GM19239 (cell line): ENCODE data around the gene TFF2.
A peak's percentile ranks its signal among the peaks of the same experiment; 100 is the strongest.

Experiments
- DNase-seq: peaks from one replicate; pipeline ENCODE4 v3.0.0; 2011; ENCODE audit warnings: low spot score; ENCODE audit not compliant: insufficient read length
- FAIRE-seq: peaks from 2 replicates; lab custom pipeline; 2011; peaks lifted over from hg19 to GRCh38; lab: Jason Lieb, UNC

TFF2 gene

DNA sequence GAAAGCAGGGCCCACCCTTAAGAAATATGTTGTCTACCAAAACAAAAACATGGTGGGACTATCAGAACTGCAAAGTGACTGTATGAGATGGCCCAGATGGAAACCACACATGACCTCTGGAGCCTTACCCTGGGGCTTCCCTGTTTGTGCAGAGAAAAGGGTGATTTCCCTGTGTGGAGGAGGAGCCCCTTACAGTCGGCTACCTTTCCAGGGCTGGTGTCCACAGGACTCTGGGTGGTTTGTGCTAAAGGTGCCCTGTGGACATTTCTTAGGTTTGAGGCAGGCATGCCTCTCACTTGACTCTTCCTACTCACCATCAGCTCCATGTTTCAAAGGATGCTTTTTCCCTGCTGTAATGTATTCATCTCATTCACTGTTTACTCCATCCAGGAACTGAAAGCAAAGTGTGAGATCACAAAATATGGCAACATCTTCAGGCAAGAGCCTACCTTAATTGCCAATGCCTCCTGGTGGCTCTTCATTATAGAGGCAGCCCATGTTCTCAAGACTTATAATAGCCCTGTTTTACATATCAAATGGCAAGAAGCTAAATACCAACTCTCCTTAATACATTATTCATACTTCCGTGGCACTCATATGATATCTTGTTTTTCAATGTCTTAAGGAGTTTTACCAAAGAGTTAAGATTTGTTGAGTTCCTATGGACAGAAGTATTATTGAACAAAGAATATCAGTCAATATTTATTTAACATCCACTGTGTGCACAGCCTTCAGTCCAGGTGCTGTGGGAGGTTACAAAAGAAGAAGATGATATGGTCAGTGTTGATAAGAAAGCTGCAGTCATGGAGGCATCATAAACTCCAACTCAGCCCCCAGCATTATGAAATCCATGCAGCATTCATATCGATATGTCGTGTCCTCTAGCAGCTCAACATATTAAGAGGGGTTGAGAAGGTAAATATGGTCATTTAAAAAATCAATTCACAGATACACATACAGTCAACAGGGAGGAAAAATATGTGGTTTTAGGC lies 20.1 kb downstream of the TFF2 start:
- FAIRE-seq = peak; percentile 4
- no peak for DNase-seq

DNA sequence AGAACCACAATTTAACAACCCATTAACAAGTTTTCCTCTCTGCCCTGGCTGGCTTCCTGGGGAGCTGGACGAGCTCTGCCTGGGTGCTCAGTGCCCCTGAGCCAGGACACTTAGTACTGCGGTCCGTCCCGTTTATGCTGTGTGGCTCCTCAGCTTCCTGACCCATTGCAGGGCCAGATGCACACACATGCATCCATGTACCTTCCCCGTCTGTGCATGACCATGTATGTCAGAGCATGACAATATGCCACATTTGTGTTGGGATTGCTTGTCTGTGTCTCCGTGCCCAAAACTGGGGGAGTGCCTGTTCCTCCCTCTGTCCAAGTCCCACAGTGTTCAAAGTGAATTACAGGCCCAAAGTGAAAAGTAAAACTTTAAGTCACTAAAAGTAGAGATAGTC lies 25.9 kb downstream of the TFF2 start:
- DNase-seq = no peak
- no peak for FAIRE-seq

DNA sequence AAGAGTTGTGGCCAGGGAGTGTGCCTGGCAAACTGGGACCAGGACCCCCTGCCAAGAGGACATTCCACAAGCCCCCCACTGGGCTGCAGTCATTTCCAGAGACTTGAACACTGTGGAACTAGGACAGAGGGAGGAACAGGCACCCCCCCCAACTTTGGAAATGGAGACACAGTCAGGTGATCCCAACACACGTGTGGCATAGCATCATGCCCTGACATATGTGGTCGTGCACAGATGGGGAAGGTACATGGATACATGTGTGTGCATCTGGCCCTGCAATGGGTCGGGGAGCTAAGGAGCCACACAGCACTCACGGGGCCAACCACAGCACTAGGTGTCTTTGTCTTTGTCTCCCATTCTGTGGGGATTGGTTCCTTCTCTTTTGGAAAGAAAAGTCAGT lies 28.9 kb downstream of the TFF2 start:
- no peak for FAIRE-seq

DNA sequence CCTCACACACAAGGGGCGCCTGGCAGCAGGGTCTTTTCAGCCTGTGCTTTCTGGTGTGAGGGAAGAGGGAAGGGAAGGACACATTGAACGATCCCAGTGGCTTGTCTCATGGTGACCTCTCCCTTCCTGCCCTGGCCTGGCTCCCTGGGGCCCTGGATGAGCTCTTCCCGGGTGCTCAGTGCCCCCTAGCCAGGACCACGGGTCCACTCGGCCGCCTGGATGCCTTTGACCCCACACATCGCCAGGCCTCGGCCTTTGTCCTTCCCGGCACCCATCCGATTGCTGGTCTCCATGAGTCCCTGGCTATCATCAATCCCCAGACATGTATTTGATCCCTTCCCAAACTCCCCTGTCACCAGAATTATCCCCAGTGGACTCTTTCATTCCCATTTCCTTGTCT lies 29.6 kb downstream of the TFF2 start:
- FAIRE-seq (no peak), DNase-seq (no peak)

More for the DNA sequence above, 28.9 kb downstream of the TFF2 start:
- no peak for DNase-seq

DNA sequence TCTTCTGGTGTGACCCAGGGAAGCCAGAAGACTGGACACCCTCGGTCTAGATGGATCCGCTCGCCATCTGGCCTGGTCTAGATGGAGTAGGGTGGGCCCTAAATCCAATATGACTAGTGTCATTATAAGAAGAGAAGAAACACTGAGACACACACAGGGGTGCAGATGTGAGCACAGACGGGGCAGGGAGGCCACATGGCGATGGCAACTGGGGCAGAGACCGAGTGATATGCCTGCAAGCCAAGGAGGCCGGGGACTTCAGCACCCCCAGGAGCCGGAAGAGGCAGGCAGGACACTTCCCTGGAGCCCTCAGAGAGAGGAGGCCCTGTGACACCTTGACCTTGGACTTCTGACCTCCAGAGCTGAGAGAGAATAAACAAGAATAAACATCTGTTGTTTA lies 30.0 kb downstream of the TFF2 start:
- FAIRE-seq = no peak
- no peak for DNase-seq

DNA sequence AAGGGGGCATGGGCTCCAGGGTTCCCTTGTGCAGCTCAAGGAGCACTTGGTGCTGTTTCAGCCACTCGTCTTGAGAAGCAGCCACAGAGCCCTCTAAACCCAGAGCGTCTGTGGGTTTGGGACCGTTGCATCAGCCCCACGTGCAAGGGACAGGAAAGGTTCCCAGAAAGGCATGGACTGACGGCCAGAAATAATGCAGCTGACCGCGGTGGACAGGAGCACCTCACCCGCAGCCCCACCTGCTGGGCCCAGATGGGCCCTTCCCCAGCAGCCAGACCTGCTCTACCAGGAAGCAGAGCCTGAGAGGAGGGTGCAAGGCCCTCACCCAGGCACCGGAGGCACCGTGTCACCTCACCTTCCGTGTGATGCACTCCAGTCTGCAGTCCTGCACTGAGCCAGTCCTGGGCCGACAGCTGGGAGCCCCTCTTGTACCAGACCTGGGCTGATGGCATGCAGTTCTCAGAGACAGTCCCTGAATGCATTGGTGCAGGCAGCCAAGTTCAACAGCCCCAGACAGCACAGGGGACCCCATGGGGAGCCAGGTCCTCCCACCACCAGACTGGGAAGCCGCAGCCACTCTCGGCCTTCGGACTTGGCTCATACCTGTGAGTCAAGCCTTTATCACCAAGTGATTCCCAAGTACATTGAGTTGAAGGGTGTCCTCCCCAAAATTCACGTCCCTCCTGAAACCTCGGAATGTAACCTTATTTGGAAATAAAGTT lies 30.8 kb downstream of the TFF2 start:
- no peak for FAIRE-seq
- DNase-seq = no peak

DNA sequence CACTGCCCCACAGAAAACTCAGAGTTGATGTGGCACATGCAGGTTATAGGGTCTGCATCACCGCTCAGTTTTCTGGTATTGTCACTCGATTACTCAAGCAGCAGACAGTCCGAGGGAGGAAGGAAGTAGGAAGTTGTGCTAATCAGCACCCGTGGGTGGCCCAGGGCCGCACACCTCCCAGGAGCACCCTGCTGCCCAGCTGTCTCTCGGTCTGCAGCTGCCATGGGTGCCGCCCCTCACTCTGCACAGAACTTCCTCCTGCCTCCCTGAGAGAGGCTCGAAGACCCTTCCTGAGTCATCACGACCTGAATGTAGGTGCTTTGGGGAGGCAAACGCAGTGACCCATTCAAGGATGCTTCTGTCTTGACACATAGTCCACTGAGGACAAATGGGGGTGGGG lies 31.4 kb downstream of the TFF2 start:
- FAIRE-seq = no peak
- no peak for DNase-seq

DNA sequence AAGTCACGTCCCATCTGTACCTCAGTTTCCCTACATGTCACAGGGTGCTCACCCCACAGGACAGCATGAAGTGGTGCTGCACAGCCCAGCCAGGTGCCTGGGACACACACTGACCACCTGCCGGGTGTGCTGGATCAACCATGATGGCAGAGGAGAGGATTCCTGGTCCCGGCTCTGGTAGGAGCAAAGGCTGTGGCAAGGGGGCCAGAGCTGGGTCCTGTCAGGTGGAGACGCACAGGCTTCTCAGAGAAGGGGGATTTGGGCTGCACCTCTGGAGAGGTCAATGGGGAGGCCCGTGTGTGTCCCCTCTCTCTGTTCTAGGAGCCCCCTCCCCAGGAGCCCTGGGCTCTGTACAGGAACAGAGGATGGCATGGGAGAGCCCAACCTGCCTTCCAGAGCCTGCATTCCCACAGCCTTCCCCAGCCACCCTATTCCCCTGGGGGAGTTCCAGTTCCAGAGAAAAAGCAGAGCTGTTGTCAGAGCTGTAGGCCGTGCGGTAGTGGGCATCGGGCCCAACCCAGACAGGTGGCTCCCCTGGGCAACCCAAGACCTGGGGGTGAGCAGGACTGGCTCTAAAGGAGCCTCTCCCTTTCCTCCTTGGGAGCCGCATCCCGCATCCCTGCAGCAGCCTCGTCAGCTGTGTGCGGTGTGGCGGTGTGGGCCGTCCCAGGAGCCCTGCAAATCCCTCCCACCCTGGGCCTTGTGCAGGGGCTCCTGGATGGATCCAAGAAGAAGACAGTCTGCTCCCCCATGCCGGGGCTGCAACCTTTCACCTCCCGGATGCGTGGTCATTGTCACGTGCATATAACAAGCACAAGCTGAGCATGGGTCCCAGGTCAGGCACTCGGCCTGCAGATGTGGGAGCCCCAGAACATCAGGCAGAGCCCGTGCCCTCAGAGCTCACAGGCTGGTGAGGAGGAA lies 32.7 kb downstream of the TFF2 start:
- no peak for FAIRE-seq
- no peak for DNase-seq

DNA sequence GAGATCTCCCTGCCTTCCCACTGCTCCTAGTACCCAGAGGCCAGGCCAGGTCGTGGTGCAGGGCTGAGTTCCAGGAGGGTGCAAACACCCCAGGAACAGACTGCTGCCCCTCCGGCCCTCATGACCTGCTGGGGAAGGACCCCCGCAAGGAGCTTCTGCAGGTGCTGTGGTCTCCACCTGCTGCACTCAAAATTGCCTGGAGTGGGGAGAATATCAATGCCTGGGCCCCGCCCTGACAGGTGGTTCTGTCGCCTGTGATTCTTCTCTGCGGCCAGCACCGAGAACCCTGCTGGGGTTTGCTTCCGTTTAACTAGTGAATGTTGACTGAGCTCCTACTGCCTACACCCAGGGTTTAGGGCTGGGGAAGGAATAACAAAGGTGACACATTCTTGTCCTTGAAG lies 33.5 kb downstream of the TFF2 start:
- no peak for DNase-seq
- FAIRE-seq = no peak

DNA sequence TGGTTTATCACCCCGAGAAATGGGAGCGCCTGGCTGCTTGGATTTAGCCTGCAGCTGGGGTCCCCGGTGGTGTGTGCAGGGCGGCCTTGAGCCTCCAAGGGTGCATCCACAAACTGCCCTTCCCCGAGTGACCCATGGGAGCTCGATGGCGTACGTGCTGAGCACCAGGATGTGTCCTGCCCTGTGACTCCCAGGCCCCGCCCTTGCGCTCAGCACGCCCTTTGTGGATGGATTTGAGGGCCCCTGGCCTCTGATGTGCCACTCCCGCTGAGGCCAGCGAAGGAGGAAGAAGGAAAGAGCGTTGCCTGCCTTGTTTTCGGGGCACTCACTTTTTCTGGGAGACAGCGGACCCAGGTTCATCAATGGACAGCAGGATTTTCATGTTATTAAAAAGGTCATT lies 33.9 kb downstream of the TFF2 start:
- DNase-seq (no peak), FAIRE-seq (no peak)

DNA sequence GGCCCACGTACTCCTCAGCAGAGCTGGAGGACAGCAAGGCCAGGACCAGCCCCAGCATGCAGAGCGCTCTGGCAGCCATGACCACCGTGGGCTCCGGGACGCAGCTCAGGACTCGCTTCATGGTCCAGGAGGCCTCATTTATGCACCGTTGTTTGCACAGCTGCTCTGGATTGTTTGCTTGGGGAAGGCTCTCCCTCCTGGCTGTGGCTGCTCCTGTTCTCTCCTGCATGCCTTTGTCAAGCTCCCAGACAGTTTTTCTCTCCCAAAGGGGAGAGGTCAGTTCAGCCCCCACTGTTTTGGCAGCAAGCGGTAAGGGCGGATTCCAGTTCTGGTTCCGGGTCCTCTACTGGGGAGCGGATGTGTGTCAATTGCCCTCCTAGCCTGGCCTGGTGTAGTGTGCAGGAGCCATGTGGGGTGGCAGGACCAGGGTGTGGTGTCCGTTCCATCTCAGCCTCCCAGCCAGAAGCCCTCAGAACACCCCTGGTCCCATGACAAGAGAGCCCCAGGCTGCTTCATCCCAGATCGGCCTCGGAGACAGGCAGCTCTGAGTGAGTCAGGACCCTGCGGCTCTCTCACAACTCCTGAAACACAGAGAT lies 35.4 kb downstream of the TFF2 start, which contains the start of gene TFF3:
Gene TFF3, minus strand, starts transcription at position 114 of the 596 bp plus-strand sequence. Its CDS starts 35 bp downstream, at position 79.
- DNase-seq (no peak), FAIRE-seq (no peak)

DNA sequence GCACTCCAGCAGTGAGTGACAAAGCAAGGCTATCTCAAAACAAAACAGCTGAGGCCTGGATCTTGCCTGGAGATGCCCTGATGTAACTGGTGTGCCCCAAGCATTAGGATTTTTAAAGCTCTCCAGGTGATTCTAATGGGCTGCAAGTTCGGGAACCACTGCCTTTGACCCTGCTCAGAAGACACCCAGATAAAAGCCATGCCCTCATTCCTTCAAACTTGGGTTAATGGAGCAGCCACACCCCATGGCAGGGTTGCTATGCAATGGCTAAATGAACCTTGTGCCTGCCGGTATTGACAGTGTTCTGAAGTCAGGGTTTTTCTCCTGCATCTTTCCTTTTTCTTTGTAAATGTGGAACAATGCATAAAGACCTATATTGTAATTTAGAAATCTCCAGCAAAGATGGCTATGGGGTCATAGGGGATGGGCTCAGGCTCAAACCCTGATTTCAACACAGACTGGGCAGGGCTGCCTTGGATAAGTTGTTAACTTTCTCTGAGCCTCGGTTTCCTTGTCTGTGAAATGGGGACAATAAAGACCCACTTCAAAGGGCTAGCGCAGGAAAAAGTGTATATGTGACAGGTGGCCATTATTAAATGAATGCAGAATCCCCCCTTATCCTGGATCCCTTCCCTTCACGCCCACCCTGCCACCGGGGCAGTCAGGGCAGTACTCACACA lies 36.0 kb downstream of the TFF2 start:
- FAIRE-seq (no peak), DNase-seq (no peak)

DNA sequence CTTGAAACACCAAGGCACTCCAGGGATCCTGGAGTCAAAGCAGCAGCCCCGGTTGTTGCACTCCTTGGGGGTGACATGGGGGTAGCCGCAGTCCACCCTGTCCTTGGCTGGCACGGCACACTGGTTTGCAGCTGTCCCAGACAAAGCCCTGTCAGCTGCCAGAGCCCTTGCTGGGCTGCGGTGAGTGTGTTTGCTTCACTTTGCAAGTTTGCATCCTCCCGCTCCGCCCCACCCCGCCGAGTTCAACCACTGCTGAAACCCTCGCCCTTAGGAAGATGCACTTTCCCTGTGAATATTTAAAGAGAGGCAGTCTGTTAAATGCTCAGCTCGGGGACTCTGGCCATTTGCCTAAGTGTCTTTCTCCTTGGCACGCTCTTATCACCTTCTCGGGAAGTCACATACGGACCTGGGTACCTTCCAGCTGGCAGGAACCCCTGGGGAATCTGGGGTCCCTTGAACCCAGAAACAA lies 37.3 kb downstream of the TFF2 start:
- FAIRE-seq = no peak
- no peak for DNase-seq

DNA sequence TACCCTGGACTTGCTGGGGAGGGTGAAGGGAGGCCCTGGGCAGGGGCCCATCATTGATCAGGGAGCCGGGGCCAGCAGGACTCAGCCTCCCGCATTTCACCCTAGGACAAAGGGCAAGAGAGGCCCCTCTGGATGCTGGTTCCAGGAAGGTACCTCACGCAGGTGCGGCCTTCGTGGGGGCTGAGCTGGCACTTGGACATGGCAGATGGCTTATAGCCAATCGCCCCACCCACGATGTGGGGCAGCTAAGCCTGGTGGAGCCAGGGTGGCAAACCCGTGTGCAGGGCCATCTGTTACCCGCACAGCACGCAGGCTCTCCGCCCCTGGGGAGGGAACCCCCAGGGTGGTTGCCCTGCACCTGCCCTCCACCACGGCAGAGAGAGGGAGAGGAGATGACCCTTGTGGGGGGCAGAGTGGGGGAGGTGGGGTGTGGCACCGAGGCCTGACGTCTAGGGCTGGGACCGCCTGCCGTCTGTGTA lies 38.1 kb downstream of the TFF2 start:
- DNase-seq (no peak), FAIRE-seq (no peak)

DNA sequence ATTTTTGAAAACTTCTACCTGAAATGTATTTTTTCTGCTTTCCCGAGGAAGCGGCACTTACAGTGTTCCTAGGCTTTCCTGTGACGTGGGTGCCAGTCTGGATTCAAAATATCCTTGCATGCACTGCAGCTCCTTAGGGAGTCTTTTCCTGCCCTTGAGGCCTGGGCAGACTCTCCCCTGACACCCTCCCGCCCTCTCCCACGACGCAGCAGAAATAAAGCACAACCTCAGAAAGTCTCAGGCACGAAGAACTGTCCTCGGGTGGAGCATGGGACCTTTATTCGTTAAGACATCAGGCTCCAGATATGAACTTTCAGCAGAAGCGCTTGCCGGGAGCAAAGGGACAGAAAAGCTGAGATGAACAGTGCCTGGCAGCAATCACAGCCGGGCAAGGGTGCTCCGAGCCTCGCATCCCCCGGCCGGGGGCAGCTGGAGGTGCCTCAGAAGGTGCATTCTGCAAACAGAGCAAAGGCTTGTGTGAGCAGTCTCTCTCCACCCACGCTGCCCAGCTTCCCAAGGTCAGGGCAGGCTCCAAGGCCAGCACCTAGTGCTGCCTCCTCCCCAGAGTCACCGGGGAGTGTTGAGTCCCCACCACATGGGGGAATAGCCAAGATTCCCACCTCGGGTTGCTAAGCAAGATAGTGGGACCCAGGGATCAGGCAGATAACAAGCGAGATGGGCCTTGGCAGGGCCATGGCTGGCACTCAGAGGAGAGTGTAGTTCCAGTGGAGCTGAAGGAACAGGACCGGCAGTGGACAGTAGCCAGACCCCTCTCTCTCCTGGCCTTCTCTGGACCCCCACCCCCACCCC lies 38.8 kb downstream of the TFF2 start:
- DNase-seq (no peak), FAIRE-seq (no peak)

DNA sequence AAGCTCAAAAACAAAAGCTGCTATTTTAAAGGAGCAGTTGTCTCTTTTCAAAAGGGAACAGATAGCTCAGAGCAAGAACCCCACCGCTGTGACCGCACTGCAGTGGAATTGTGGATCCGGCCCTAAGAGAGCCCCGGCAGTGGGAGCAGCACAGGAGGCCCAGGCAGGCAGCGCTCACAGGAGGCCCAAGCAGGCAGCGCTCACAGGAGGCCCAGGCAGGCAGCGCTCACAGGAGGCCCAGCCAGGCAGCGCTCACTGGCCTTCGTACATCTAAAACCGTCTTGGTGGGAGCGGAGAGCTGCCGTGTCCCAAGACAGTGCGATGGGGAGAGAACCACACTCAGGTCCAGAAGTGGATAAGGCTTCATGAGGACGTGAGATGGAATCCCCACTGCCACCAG lies 39.6 kb downstream of the TFF2 start:
- FAIRE-seq (no peak), DNase-seq (no peak)

DNA sequence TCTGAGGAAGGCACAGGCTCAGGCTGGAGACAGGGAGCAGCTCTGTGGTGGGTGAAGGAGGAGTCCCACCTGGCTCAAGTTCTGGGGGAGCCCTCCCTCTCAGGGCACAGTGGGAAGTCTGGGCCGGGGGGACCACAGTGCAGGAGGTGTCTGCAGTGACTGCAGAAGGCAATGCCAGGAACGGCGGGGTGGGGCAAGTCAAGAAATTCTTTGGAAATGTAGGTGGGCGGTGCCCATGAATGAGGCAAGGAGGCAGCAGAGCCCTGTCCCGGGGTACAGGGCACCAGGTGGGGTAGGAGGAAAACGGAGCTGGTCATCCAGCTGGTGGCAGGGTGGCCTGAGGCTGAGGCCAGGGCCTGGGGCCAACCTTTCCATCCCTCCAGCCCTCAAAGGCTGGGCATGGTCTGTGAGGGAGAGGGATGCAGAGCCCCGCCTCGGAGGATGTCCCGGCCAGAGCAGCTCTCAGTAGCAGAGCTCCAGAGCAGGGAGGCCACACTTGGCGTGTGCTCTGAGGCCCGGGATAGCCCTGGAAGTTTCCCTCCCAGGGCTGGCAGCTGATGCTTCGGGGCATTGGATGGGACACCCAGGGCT lies 40.3 kb downstream of the TFF2 start:
- no peak for DNase-seq
- FAIRE-seq = no peak

DNA sequence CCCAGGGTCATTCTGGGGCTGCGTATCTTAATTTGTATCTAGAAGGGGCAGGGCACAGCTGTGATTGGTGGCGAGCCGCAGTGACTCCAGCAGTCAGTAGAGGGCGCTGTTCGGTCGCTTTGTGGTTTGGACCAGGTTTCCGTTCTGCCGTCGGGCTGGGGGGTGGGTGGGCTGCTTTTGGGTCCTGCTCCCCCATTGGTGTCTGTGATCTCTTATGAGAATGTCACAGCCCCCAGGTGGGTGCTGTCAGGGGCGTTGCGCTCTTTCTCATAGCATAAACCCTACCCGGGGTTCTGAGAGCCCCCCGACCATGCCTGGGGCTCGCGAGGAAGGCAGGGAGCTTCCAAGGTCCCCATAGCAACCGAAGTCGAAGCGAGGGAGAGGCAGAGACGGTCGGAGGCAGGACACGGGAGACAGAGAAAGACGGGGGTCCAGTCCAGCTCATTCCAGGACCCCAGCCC lies 41.0 kb downstream of the TFF2 start:
- FAIRE-seq (no peak), DNase-seq (peak; percentile 63)
